ENCODE data around the gene DNAJC11. TPM values are rescaled to one million over a fixed set of nuclear protein-coding genes. Genes with fewer than 3 reads are reported as not detected.

The DNAJC11 gene
- total and polyA plus RNA-seq, 4 experiments from 2014 or later: 10.5 to 41.6 (median 31.7) TPM

DNA sequence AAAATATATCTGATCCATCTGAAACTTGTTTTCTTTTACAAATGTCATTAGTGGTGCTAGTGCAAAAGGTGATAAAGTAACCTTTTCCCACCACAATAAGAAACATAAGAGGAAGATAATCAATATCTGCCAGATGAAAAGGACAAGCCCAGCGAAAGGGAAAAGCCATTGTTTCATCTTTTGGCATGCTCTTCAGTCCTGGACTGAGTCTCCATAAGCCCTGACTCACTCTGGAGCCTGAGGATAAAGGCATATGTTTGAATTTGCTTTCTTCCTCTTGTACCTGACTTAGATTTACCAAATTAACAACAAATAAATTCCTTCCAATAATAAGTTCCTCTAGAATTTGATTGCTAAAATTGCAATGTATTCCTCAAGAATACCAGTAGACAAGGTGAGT, 13.6 kb downstream of the DNAJC11 start:
- Mint-ChIP-seq H3K4me3 (no peak overlapping the region), H3K36me3 (peaks cover 0 to 7% of the 10 kb centered on the region in 2 donors)
- CTCF ChIA-PET (ENCODE audit: partially characterized antibody): no interaction called here

DNA sequence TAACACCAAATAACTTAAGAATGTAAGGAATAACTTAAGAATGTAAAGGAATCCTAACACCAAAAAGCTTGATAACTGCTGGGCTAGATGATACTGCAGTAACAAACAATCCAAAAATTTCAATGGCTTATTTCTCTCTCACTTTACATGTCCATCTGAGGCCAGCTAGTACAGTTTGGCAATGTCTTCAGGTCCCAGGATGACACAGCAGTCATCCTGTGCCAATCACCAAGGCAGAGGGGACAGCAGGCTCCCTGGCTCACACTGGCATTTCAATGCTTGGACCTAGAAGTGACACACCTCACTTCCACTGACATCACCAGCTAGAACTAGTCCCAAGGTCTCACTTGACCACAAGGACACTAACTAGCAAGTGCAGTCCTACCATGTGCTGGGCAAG, 15.3 kb downstream of the DNAJC11 start:
- no peaks in the 10 kb centered on the region for H3K9me3 ChIP-seq (ENCODE audit: control insufficient read depth in 1 of 2, low read length in 2 of 2)
- CTCF ChIA-PET (ENCODE audit: partially characterized antibody): interaction anchor here (1.4 kb wide), 1 partner anchor 14 kb away, joined by 3 read pairs; no protein-coding TSS in a partner anchor
- POLR2A ChIA-PET (ENCODE audit: partially characterized antibody): no interaction called here

More for the DNA sequence above, 13.6 kb downstream of the DNAJC11 start:
- Mint-ChIP-seq H3K27me3 (no peaks in the 10 kb centered on the region), H3K27ac (no peak overlapping the region), H3K9me3 (peaks cover 0 to 1% (median 0%) of the 10 kb centered on the region in 8 donors), H3K4me1 (peaks cover 4 to 20% (median 15%) of the 10 kb centered on the region in 4 donors)
- H3K9me3 ChIP-seq (ENCODE audit: control insufficient read depth in 1 of 2, low read length in 2 of 2): no peaks in the 10 kb centered on the region
- H3K4me1 ChIP-seq (ENCODE audit: insufficient read depth, low read length): no peaks in the 10 kb centered on the region
- POLR2A ChIA-PET (ENCODE audit: partially characterized antibody): no interaction called here
- H3K27ac ChIP-seq (ENCODE audit: low read depth, low read length): no peak overlapping the region
- no peaks in the 10 kb centered on the region for H3K36me3 ChIP-seq (ENCODE audit: insufficient read depth, low read length)
- intact Hi-C loops (cut with micrococcal nuclease): no loop called here
- H3K4me3 ChIP-seq (ENCODE audit: low read length in 2 of 2): no peak overlapping the region
- no peak for DNase-seq
- no peaks in the 10 kb centered on the region for H3K27me3 ChIP-seq (ENCODE audit: insufficient read depth, low read length)

DNA sequence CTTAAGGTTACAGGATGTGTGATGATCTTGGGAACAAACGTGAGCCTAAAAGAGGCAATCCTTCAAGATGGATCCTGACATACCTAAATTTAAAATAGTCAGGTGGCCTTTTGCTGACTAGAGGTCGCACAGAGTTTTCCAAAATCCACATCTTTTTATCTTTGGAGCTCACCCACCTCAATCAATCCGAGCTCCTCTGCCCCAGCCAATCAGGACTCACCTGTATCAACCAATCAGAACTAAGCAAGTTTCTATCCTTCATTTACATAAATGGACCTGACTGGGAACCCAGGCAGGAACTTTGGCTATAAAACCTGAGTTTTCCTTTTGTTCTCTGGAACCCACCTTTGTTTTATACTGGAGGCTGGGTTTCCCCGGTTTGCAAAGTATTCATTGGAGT, 16.2 kb downstream of the DNAJC11 start:
- H3K4me1 ChIP-seq (ENCODE audit: insufficient read depth, low read length): no peaks in the 10 kb centered on the region
- no peak overlapping the region for H3K4me3 ChIP-seq (ENCODE audit: low read length in 2 of 2)
- CTCF ChIA-PET (ENCODE audit: partially characterized antibody): interaction anchor here (1.4 to 1.6 kb wide), 2 partner anchors 10 to 15 kb away, joined by 3 read pairs; no protein-coding TSS in a partner anchor
- Mint-ChIP-seq H3K27ac (peak overlapping the region in 1 of 7 donors; percentile 24), H3K9me3 (peaks cover 0 to 2% (median 0%) of the 10 kb centered on the region in 8 donors), H3K36me3 (peaks cover 5 to 13% of the 10 kb centered on the region in 2 donors), H3K4me1 (peaks cover 4 to 16% (median 13%) of the 10 kb centered on the region in 4 donors), H3K27me3 (no peaks in the 10 kb centered on the region), H3K4me3 (no peak overlapping the region)
- no peaks in the 10 kb centered on the region for H3K9me3 ChIP-seq (ENCODE audit: control insufficient read depth in 1 of 2, low read length in 2 of 2)
- intact Hi-C loops (cut with micrococcal nuclease): no loop called here
- no peak for DNase-seq
- H3K27me3 ChIP-seq (ENCODE audit: insufficient read depth, low read length): no peaks in the 10 kb centered on the region
- H3K36me3 ChIP-seq (ENCODE audit: insufficient read depth, low read length): peaks cover 7% of the 10 kb centered on the region
- POLR2A ChIA-PET (ENCODE audit: partially characterized antibody): interaction anchor here (1.0 kb wide), 1 partner anchor 16 kb away, joined by 4 read pairs; the partner anchor contains the start of gene DNAJC11
- H3K27ac ChIP-seq (ENCODE audit: low read depth, low read length): no peak overlapping the region

More for the DNA sequence above, 15.3 kb downstream of the DNAJC11 start:
- no peaks in the 10 kb centered on the region for H3K4me1 ChIP-seq (ENCODE audit: insufficient read depth, low read length)
- no peaks in the 10 kb centered on the region for H3K27me3 ChIP-seq (ENCODE audit: insufficient read depth, low read length)
- DNase-seq: no peak
- no peaks in the 10 kb centered on the region for H3K27me3 Mint-ChIP-seq
- peaks cover 0 to 8% of the 10 kb centered on the region in 2 donors for H3K36me3 Mint-ChIP-seq
- intact Hi-C loops (cut with micrococcal nuclease): no loop called here
- peaks cover 0 to 2% (median 0%) of the 10 kb centered on the region in 8 donors for H3K9me3 Mint-ChIP-seq
- no peak overlapping the region for H3K27ac ChIP-seq (ENCODE audit: low read depth, low read length)
- H3K36me3 ChIP-seq (ENCODE audit: insufficient read depth, low read length): no peaks in the 10 kb centered on the region
- H3K4me3 ChIP-seq (ENCODE audit: low read length in 2 of 2): no peak overlapping the region
- no peak overlapping the region for H3K4me3 Mint-ChIP-seq
- H3K27ac Mint-ChIP-seq: peak overlapping the region in 1 of 7 donors; percentile 8
- peaks cover 4 to 16% (median 14%) of the 10 kb centered on the region in 4 donors for H3K4me1 Mint-ChIP-seq

DNA sequence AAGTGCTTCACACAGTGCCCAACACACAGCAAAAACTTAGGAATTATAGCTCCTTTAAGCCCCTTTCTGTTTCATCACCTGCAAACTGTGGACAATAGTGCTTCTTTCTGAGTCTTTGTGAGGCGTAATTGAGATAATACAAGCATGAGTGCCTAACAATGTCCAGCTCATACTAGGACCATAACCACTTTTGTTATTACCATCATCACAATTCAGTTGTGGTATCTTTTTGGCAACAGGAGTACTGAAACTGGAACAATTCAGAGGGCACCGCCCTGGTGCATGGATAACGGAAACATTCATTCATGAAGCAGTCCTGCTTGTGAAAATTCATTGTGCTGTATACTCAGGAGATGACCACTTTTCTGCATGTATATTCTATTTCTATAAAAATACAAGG, 18.2 kb downstream of the DNAJC11 start:
- Mint-ChIP-seq H3K9me3 (peaks cover 0 to 2% (median 0%) of the 10 kb centered on the region in 8 donors), H3K27me3 (no peaks in the 10 kb centered on the region), H3K27ac (no peak overlapping the region), H3K4me1 (peaks cover 4 to 8% (median 5%) of the 10 kb centered on the region in 4 donors), H3K36me3 (peaks cover 21 to 27% of the 10 kb centered on the region in 2 donors), H3K4me3 (no peak overlapping the region)
- DNase-seq: no peak
- Histone ChIP-seq H3K27ac (ENCODE audit: low read depth, low read length) (no peak overlapping the region), H3K36me3 (ENCODE audit: insufficient read depth, low read length) (peaks cover 19% of the 10 kb centered on the region), H3K4me3 (ENCODE audit: low read length in 2 of 2) (no peak overlapping the region), H3K4me1 (ENCODE audit: insufficient read depth, low read length) (no peaks in the 10 kb centered on the region), H3K27me3 (ENCODE audit: insufficient read depth, low read length) (no peaks in the 10 kb centered on the region), H3K9me3 (ENCODE audit: control insufficient read depth in 1 of 2, low read length in 2 of 2) (no peaks in the 10 kb centered on the region)
- CTCF ChIA-PET (ENCODE audit: partially characterized antibody): no interaction called here
- intact Hi-C loops (cut with micrococcal nuclease): no loop called here
- POLR2A ChIA-PET (ENCODE audit: partially characterized antibody): no interaction called here

DNA sequence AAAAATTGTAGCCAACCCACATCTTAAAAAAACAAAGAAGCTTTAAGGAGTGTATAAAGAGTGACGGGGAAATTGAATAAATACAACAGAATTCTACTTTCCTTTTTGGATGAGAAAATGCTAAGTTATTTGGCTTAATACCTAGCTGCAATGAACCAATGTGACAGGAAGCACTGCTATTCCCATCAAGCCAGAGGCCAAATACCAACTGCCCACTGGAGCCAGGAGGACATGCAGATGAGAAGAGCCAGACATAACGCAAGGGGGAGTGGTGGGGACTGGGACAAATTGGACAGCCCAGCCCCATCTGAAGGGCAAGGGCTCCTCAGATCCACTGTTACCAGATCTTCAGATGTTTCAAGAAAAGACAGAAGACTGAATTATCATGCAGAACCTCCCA, 25.7 kb downstream of the DNAJC11 start:
- POLR2A ChIA-PET (ENCODE audit: partially characterized antibody): no interaction called here
- Mint-ChIP-seq H3K4me3 (no peak overlapping the region), H3K9me3 (no peaks in the 10 kb centered on the region), H3K36me3 (peaks cover 53 to 61% of the 10 kb centered on the region in 2 donors), H3K27ac (peak overlapping the region in 2 of 7 donors; percentile 48 to 53), H3K27me3 (no peaks in the 10 kb centered on the region), H3K4me1 (peaks cover 0 to 2% (median 0%) of the 10 kb centered on the region in 4 donors)
- no peak overlapping the region for H3K4me3 ChIP-seq (ENCODE audit: low read length in 2 of 2)
- H3K9me3 ChIP-seq (ENCODE audit: control insufficient read depth in 1 of 2, low read length in 2 of 2): no peaks in the 10 kb centered on the region
- no peaks in the 10 kb centered on the region for H3K27me3 ChIP-seq (ENCODE audit: insufficient read depth, low read length)
- peaks cover 50% of the 10 kb centered on the region for H3K36me3 ChIP-seq (ENCODE audit: insufficient read depth, low read length)
- DNase-seq: no peak
- no peak overlapping the region for H3K27ac ChIP-seq (ENCODE audit: low read depth, low read length)
- CTCF ChIA-PET (ENCODE audit: partially characterized antibody): interaction anchor here (1.2 kb wide), 1 partner anchor 9 kb away, joined by 3 read pairs; no protein-coding TSS in a partner anchor
- intact Hi-C loops (cut with micrococcal nuclease): no loop called here
- H3K4me1 ChIP-seq (ENCODE audit: insufficient read depth, low read length): no peaks in the 10 kb centered on the region

DNA sequence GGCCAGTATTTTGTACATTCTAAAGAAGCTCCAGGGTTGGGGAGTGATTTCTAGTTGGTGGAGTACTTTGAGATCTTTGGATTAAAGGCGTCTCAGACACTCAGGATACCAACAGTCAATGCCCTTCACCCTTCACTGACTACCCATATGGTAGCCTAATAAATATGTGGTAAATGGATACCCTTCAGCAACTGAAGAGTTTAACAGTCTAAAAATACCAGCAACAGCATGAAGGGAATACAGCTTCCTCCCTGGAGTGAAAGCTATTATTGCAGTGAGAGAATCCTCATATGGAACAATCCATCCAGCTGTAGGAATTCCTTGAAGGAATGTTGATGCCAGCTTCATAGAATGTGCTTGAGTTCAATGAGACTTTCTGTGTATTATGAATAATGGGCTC, 26.8 kb downstream of the DNAJC11 start:
- Mint-ChIP-seq H3K4me1 (peaks cover 0 to 2% (median 0%) of the 10 kb centered on the region in 4 donors), H3K27me3 (no peaks in the 10 kb centered on the region), H3K27ac (no peak overlapping the region), H3K9me3 (no peaks in the 10 kb centered on the region), H3K4me3 (no peak overlapping the region), H3K36me3 (peaks cover 45 to 55% of the 10 kb centered on the region in 2 donors)
- H3K9me3 ChIP-seq (ENCODE audit: control insufficient read depth in 1 of 2, low read length in 2 of 2): no peaks in the 10 kb centered on the region
- ChIA-PET POLR2A (ENCODE audit: partially characterized antibody) (no interaction called here), CTCF (ENCODE audit: partially characterized antibody) (no interaction called here)
- H3K27ac ChIP-seq (ENCODE audit: low read depth, low read length): no peak overlapping the region
- intact Hi-C loops (cut with micrococcal nuclease): no loop called here
- H3K4me1 ChIP-seq (ENCODE audit: insufficient read depth, low read length): no peaks in the 10 kb centered on the region
- H3K4me3 ChIP-seq (ENCODE audit: low read length in 2 of 2): no peak overlapping the region
- no peak for DNase-seq
- H3K36me3 ChIP-seq (ENCODE audit: insufficient read depth, low read length): peaks cover 42% of the 10 kb centered on the region
- no peaks in the 10 kb centered on the region for H3K27me3 ChIP-seq (ENCODE audit: insufficient read depth, low read length)

DNA sequence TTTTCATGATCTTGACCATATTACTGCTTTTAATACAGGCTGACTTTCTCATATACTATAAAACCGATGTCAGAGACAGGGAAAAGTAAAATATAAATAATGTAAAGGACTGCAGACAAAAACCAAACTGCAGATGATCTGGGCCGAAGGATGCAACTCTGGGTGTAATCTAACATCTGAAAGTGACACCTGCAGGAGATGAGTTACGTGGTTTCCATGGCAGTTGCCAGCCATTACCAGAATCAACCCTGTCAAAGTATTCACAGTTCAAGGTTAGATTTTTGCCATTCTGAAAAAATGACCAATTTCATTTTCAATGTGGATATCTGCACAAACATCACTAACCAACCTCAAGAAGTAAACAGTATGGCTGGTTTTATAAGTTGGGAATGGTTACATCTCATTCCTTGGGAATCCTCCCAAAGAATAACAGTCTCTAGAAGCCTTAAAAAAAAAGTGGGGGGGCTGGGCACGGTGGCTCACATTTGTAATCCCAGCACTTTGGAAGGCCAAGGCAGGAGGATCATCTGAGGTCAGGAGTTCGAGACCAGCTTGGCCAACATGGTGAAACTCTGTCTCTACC, 27.7 kb downstream of the DNAJC11 start:
- Histone ChIP-seq H3K27ac (ENCODE audit: low read depth, low read length) (no peak overlapping the region), H3K27me3 (ENCODE audit: insufficient read depth, low read length) (no peaks in the 10 kb centered on the region), H3K4me3 (ENCODE audit: low read length in 2 of 2) (no peak overlapping the region), H3K9me3 (ENCODE audit: control insufficient read depth in 1 of 2, low read length in 2 of 2) (no peaks in the 10 kb centered on the region), H3K36me3 (ENCODE audit: insufficient read depth, low read length) (peaks cover 34% of the 10 kb centered on the region), H3K4me1 (ENCODE audit: insufficient read depth, low read length) (no peaks in the 10 kb centered on the region)
- Mint-ChIP-seq H3K4me3 (no peak overlapping the region), H3K27me3 (no peaks in the 10 kb centered on the region), H3K4me1 (peaks cover 0 to 2% (median 0%) of the 10 kb centered on the region in 4 donors), H3K9me3 (no peaks in the 10 kb centered on the region), H3K36me3 (peaks cover 40 to 46% of the 10 kb centered on the region in 2 donors), H3K27ac (no peak overlapping the region)
- ChIA-PET POLR2A (ENCODE audit: partially characterized antibody) (no interaction called here), CTCF (ENCODE audit: partially characterized antibody) (no interaction called here)
- intact Hi-C loops (cut with micrococcal nuclease): no loop called here
- no peak for DNase-seq

Measured in CD4-positive, alpha-beta memory T cell (primary cell).